Measurements from ENCODE around the gene OXSR1. TPM values are rescaled to one million over a fixed set of nuclear protein-coding genes. Genes with fewer than 3 reads are reported as not detected.

The OXSR1 gene
- total and polyA plus RNA-seq, 2 of the 13 experiments (the other 11 are each of a cell fraction or from before 2014, with no cell fraction given): 27.4 to 32.6 TPM

DNA sequence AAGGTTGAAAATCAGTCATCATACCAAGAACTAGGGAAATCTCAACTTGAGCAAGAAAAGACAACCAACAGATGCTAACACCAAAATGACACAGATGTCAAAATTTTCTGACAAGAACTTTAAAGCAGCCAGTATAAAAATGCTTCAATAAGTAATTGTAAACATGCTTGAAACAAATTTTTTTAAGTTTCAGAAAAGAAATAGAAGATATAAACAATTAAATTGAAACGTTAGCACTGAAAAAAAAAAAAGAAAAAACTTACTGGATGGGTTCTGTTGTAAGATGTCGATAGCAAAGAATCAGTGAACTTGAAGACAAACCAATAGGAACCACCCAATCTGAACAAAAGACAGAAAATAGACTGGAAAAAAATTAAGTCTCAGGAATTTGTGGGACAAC, 18.8 kb upstream of the OXSR1 start:
- no peak overlapping the region for H3K4me2 ChIP-seq (ENCODE audit: low read depth, low read length)
- peaks cover 7% of the 10 kb centered on the region; the same call in 1 of the 2 replicates for H3K4me1 ChIP-seq (ENCODE audit: insufficient read depth, low read length)
- 7% methylated on average over 2 of the region's 2 CpGs for WGBS (ENCODE audit: low lambda C conversion rate)
- intact Hi-C loops (cut with micrococcal nuclease; ENCODE audit: unreplicated experiment) (no loop called here), in situ Hi-C loops (cut with HindIII; ENCODE audit: extremely low pct_ligation_motif_present, low pct_unique_long_range_greater_than_20kb) (loop anchor here (25.0 kb wide), 1 partner anchor 316 kb away; the partner anchor contains the start of gene ACVR2B)
- no peak overlapping the region for H3K9ac ChIP-seq (ENCODE audit: insufficient read depth, low read depth, low read length)
- H3K36me3 ChIP-seq (replicated peaks in 1 of 2; ENCODE audit: control insufficient read depth in 1 of 2, insufficient read depth in 2 of 2, low read length in 2 of 2): peaks cover 1 to 4% of the 10 kb centered on the region in 2 experiments; a peak in 3 of 5 replicates
- CTCF ChIA-PET (ENCODE audit: low intra/inter-chr PET ratio, low total read pairs): no interaction called here
- no peaks in the 10 kb centered on the region for H3K79me2 ChIP-seq (ENCODE audit: insufficient read depth, low read length)
- H2AFZ ChIP-seq (ENCODE audit: low read length): no peak overlapping the region
- H3K4me3 ChIP-seq (replicated peaks in 1 of 3; ENCODE audit: insufficient read depth in 1 of 3, low read depth in 2 of 3, low read length in 3 of 3): no peak overlapping the region
- no peaks in the 10 kb centered on the region for H4K20me1 ChIP-seq (ENCODE audit: insufficient read depth, low read length)
- H3K27ac ChIP-seq (ENCODE audit: extremely low read length, insufficient read depth, low read length): no peak overlapping the region
- ATAC-seq (no peak), DNase-seq (ENCODE audit: low spot score) (no peak), FAIRE-seq (no peak)
- BruUV-seq (replicated peaks): no TSS peak
- H3K27me3 ChIP-seq (ENCODE audit: control insufficient read depth in 1 of 2, insufficient read depth in 2 of 2, low read length in 2 of 2): no peaks in the 10 kb centered on the region
- 0 out of 2 replicates have a peak, but pooled peaks cover 9% of the 10 kb centered on the region for H3K9me3 ChIP-seq (ENCODE audit: low read length)
- POLR2A ChIA-PET: no interaction called here
- no peak for TF ChIP-seq ZSCAN30 (CRISPR knock-in tag; IDR thresholded peaks at IDR 0.05)
- TF ChIP-seq GRHL1 (CRISPR knock-in tag; conservative IDR thresholded peaks at IDR 0.05): no peak
- no peak for TF ChIP-seq ZSCAN25 (CRISPR knock-in tag; IDR thresholded peaks at IDR 0.05)
- no peak for TF ChIP-seq SP4 (CRISPR knock-in tag; IDR thresholded peaks at IDR 0.05)
- TF ChIP-seq CBFB (CRISPR knock-in tag; IDR thresholded peaks at IDR 0.05): no peak
- no peak for TF ChIP-seq ZBTB42 (CRISPR knock-in tag; IDR thresholded peaks at IDR 0.05)

DNA sequence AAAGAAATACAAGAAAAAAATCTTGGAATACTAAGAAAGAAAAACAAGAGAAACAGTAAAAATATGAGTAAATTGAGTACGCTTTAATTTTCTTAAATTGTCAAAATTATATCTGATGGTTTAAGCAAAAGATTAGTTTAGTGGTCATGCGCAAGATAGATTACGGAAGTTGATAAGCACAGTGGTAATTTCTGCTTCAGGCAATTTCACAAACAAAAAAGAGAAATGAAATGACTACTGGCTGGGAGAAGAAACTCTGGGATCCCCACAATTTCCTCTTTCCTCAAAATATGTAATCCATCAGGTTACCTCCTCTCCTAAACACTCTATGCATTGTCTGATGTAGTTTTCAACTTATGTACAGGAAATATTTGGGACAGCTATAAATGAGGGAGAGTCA, 17.9 kb upstream of the OXSR1 start:
- no peak for DNase-seq (ENCODE audit: low spot score)
- in situ Hi-C loops (cut with HindIII; ENCODE audit: extremely low pct_ligation_motif_present, low pct_unique_long_range_greater_than_20kb): loop anchor here (25.0 kb wide), 1 partner anchor 315 kb away; the partner anchor contains the start of gene ACVR2B
- Histone ChIP-seq H3K4me1 (ENCODE audit: insufficient read depth, low read length) (peaks cover 7% of the 10 kb centered on the region; the same call in 1 of the 2 replicates), H3K79me2 (ENCODE audit: insufficient read depth, low read length) (no peaks in the 10 kb centered on the region), H3K27ac (ENCODE audit: extremely low read length, insufficient read depth, low read length) (no peak overlapping the region), H2AFZ (ENCODE audit: low read length) (no peak overlapping the region), H3K9me3 (ENCODE audit: low read length) (0 out of 2 replicates have a peak, but pooled peaks cover 9% of the 10 kb centered on the region), H3K4me3 (replicated peaks in 1 of 3; ENCODE audit: insufficient read depth in 1 of 3, low read depth in 2 of 3, low read length in 3 of 3) (no peak overlapping the region), H3K27me3 (ENCODE audit: control insufficient read depth in 1 of 2, insufficient read depth in 2 of 2, low read length in 2 of 2) (no peaks in the 10 kb centered on the region), H3K36me3 (replicated peaks in 1 of 2; ENCODE audit: control insufficient read depth in 1 of 2, insufficient read depth in 2 of 2, low read length in 2 of 2) (no peaks in the 10 kb centered on the region), H3K9ac (ENCODE audit: insufficient read depth, low read depth, low read length) (no peak overlapping the region), H4K20me1 (ENCODE audit: insufficient read depth, low read length) (no peaks in the 10 kb centered on the region), H3K4me2 (ENCODE audit: low read depth, low read length) (no peak overlapping the region)
- FAIRE-seq: no peak
- CTCF ChIA-PET (ENCODE audit: low intra/inter-chr PET ratio, low total read pairs): no interaction called here
- ATAC-seq: no peak
- POLR2A ChIA-PET: no interaction called here
- 97% methylated on average over 3 of the region's 3 CpGs for WGBS (ENCODE audit: low lambda C conversion rate)
- intact Hi-C loops (cut with micrococcal nuclease; ENCODE audit: unreplicated experiment): no loop called here
- no TSS peak for BruUV-seq (replicated peaks)
- TF ChIP-seq ZGPAT (CRISPR knock-in tag; IDR thresholded peaks at IDR 0.05): no peak
- TF ChIP-seq ZZZ3 (CRISPR knock-in tag; IDR thresholded peaks at IDR 0.05; ENCODE audit: borderline replicate concordance): no peak
- no peak for TF ChIP-seq POLR2G (IDR thresholded peaks at IDR 0.05; ENCODE audit: low read depth, low read length)
- TF ChIP-seq ZNF282 (IDR thresholded peaks at IDR 0.05; ENCODE audit: partially characterized antibody): no peak
- TF ChIP-seq SP1 (IDR thresholded peaks at IDR 0.05): no peak
- no peak for TF ChIP-seq SP1 (CRISPR knock-in tag; IDR thresholded peaks at IDR 0.05)
- TF ChIP-seq ATRX (CRISPR knock-in tag; IDR thresholded peaks at IDR 0.05; ENCODE audit: borderline replicate concordance): no peak
- TF ChIP-seq ZNF788 (CRISPR knock-in tag; IDR thresholded peaks at IDR 0.05; ENCODE audit: borderline replicate concordance): no peak
- no peak for TF ChIP-seq LBX2 (CRISPR knock-in tag; IDR thresholded peaks at IDR 0.05; ENCODE audit: borderline replicate concordance)
- no peak for TF ChIP-seq ZNF33A (CRISPR knock-in tag; IDR thresholded peaks at IDR 0.05; ENCODE audit: borderline replicate concordance)
- no peak for TF ChIP-seq ZNF891 (CRISPR knock-in tag; IDR thresholded peaks at IDR 0.05)
- no peak for TF ChIP-seq ESRRA (CRISPR knock-in tag; IDR thresholded peaks at IDR 0.05; ENCODE audit: low read depth)
